ENCODE measurements around the gene NDUFB7.
"Not testable (repeated sequence)": the region's sequence is repeated elsewhere in the genome, so short reads cannot be mapped to it uniquely, and the experiment has no call there.

Gene NDUFB7

DNA sequence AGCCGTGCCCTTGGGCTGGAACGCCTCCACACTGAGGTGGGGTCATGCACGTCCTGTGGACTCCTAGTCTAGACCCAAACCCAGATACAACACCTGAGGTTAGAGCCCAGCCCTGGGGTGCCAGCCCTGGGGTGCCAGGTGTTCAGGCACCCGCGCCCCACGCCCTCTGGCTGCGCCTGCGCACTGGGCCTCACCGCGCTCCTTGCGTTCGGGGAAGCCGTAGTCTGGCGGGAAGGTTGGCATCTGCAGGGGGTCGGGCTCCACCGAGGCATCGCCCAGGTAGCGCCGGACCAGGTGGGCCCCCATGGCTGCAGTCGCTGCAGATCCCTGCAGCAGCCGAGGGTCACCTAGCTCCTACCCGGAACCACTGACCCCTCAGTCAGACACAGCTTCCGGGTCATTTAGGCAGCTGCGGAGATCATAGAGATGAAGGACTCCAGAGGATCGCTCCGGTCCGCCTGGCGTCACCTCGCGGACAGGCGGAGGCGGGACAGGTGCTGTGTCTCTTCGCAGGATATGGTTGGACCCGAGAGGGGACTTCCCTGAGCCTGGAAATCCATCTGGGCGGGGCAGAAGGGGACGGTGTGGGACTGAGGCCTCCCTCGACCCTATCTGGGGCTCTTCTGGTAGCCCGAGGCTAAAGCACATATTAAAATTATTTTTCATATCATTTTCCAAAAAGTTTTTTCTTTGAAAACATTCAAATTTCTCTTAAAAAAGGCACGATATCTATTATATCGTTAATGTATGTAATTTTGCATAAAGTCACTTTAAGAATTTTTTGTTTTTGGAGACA lies at the start of gene NDUFB7:
TSS of gene NDUFB7 (minus strand) at position 372 of the 796 bp plus-strand sequence. CDS start at position 306, 66 bp downstream.
- DNase-seq, result peak; percentile 93

DNA sequence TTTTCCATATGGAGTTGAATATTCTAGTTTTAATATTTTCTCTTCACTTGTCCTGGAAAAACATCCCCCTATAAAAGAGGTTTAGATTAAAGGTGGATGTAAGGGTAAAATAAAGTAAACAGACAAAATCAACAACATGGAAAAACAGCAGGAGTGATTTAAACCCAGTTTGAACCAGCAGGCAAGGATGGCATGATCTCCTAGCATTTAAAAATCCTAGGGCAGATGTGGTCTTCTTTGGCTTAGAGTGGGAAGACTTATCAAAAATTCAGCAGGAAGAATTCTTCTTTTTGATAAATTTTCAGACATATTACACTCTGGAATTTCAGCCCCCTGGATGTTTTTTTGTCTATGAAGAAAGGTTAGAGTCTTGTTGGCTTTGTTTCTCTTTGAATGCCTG lies 47.5 kb upstream of the NDUFB7 start:
- DNase-seq, result no peak

DNA sequence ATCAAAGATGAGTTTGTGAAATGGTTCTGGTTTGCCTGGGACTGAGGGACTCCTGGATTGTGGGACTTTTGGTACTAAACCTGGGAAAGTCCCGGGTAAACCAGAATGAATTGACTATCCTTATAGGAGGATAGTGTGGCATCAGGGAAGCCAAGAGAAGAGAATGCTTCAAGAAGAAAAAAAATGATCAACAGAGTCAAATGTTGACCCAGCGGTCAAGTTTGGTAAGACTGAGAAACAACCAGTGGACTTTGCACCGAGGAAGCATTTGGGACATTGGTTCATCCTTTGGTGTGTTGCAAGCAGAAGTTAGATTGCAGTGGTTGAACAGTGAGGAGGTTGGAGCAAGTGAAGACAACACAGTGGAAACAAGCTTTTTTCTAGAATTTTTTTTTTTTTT lies 44.5 kb upstream of the NDUFB7 start:
- no peak for DNase-seq

DNA sequence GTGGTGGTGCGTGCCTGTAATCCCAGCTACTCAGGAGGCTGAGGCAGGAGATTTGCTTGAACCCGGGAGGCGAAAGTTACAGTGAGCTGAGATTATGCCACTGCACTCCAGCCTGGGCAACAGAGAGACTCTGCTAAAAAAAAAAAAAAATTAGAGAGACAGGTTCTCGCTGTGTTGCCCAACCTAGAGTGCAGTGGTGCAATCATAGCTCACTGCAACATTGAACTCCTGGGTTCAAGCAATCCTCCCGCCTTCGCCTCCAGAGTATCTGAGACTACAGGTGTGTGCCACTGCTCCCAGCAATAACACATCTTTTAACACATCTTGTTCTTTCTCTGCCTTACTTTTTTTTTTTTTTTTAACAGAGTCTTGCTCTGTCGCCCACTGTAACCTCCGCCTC lies 43.8 kb upstream of the NDUFB7 start:
- no peak for DNase-seq

DNA sequence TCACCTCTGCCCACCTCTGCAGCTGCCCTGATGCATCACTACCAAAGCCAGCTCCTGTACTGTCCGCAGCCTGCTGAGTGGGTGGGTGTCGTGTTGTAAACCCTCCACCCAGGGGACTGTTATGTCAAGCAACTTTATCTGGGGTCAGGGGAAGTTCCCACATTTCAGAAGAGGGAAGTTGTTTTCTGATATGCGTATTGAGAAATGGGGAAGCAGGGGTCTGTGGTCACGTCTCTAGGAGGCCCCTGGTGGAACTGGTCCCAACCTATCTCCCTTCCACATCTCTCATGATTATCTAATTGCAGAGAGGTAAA lies 42.2 kb upstream of the NDUFB7 start:
- DNase-seq, result no peak

DNA sequence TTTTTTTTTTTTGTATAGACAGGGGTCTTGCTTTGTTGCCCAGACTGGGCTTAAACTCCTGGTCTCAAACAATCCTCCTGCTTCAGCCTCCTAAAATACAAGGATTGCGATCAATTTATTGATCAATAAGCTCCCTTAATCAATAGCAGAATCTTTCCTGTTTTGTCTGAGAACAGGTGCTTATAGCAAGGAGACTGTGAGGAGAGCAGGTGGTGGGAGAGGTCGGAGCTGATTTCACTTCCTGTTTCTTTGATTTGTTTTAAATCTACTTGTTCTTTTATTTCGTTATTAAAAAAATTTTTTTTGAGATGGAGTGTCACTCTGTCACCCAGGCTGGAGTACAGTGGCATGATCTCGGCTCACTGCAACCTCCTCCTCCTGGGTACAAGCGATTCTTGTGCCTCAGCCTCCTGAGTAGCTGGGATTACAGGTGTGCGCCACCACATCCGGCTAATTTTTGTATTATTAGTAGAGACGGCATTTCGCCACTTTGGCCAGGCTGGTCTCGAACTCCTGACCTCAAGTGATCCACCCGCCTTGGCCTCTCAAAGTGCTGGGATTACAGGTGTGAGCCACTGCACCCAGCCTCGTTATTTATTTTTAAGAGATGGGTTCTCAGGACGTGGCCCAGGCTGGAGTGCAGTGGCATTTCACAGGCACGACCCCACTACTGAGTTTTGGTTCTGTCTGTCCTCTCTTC lies 41.7 kb upstream of the NDUFB7 start:
- DNase-seq, result not testable (repeated sequence)

DNA sequence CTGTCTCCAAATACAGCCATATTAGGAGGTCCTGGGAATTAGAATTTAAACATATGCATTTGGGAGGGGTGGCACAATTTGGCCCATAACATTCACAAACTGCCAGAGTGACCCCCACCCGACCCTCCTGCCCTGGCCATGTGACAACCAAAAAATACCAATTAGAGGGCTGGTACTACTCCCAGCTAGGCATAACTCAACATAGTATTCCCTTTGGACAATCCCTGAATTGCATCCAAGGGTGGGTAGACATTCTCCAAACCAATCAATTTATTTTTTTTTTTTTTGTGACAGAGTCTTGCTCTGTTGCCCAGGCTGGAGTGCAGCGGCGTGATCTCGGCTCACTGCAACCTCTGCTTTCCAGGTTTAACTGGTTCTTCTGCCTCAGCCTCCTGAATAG lies 40.8 kb upstream of the NDUFB7 start:
- no peak for DNase-seq

DNA sequence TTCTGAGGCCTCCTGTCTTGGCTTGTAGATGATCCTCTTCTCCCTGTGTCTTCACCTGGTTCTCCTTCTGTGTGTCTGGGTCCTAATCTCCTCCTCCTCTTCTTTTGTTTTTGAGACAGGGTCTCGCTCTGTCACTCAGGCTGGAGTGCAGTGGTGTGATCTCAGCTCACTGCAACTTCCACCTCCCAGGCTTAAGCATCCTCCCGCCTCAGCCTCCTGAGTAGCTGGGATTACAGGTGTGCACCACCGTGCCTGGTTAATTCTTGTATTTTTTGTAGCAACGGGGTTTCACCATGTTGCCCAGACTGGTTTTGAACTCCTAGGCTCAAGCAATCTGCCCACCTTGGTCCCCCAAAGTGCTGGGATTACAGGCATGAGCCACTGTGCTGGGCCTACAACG lies 40.4 kb upstream of the NDUFB7 start:
- DNase-seq, result not testable (repeated sequence)

DNA sequence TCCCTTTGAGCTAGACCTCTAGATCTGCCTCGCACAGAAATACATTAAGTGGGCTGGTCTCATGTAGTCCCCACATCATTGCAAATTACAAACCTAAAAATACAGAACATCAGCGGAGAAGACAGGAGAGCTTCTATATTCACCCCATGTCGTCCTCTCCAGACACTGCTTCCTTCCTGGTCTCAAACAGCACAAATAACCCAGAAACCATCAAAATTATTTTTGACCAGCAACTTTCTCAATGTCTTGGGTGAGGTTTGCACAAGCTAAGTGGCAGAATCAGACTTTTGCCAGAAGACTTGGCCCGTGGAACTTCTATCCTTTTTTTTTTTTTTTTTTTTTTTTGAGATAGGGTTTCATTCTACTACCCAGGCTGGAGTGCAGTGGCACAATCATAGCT lies 39.2 kb upstream of the NDUFB7 start:
- DNase-seq, result no peak

DNA sequence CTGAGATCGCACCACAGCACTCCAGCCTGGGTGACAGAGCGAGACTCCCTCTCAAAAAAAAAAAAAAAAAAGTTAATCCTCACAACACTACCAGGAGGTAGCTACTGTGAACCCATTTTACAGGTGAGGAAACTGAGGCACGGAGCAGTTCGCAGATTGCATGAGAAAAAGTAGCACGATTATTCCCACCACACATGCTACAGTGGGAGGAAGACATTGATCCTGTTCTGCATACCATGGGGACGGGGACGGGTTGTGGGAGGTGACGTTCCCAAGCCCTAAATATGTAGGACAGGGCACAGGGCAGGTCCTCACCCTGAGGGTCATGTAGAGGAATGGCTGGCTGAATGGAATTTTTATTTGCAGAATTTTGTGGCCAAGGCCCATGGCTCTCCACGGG lies 34.8 kb upstream of the NDUFB7 start:
- no peak for DNase-seq

DNA sequence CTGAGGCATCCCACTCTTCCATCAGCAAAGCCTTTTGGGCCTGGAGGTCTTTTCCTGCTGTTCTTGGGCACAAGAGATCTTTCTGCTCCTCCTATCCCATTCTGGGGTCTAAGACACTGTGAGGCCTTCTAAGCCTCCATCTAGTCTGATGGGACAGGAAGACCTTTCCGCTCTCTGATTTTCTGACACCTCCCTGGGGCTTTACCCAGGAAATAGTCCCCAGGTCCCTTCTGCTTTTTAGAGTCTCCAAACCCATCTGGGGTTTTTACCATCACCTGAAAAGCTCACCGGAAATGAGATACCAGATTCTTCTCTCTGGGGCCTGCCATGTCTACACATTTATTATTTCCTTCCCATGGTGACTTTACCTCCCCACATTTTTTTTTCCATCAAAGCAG lies 32.1 kb upstream of the NDUFB7 start:
- DNase-seq, result no peak

DNA sequence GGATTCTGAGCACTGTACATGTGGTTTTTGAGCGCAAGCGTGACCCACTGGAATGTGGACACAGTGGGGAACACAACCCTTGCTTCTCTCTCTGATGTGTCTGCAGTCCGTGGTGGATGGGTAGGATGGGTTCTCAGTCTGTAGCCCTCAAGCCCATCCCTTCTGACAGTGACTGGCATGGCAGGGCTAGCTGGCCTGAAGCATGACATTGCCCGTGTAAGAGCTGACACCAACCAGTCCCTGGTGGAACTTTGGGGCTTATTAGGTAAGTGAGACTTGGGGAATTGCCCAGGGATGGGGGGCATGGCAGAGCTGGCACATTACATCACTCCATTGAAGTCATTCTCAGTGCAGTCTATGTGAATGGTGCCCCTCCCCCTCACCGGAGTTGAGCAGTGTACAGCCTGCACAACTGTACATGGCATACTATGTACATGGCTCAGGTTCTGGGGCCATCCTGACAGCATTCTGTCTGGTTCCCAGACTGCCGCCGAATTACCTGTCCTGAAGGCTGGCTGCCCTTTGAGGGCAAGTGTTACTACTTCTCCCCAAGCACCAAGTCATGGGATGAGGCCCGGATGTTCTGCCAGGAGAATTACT lies 27.8 kb upstream of the NDUFB7 start:
- DNase-seq, result no peak

DNA sequence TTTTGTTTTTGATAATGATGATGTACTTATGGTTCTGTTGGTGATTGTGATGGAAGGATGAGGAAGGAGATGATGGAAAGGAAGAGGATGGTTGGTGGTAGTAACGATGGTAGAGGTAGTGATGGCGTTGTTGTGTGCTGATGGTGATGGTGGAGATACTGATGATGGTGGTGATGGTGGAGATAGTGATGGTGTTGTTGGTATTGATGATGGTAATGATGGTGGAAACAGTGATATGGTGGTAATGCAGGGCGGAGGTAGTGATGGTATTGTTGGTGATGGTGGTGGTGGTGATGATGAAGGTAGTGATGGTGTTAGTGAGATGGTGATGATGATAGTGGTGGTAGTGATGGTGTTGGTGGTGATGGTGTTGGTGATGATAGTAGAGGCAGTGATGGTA lies 23.7 kb upstream of the NDUFB7 start:
- no peak for DNase-seq

DNA sequence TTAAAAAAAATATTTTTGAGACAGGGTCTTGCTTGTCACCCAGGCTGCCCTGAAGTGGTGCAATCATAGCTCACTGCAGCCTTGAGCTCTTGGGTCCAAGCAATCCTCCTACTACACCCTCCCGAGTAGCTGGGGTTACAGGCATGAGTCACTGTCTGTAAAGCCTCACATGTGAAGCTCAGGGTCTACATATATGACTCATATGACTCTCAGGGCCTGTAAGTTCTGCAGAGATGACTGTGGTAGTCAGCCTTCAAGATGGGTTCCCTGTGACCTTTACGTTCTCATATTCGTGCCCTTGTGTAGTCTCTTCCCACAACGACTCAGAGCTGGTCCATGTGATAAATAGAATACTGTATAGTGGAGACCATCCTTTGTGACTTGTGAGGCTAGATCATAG lies 17.6 kb upstream of the NDUFB7 start:
- not testable (repeated sequence) for DNase-seq

DNA sequence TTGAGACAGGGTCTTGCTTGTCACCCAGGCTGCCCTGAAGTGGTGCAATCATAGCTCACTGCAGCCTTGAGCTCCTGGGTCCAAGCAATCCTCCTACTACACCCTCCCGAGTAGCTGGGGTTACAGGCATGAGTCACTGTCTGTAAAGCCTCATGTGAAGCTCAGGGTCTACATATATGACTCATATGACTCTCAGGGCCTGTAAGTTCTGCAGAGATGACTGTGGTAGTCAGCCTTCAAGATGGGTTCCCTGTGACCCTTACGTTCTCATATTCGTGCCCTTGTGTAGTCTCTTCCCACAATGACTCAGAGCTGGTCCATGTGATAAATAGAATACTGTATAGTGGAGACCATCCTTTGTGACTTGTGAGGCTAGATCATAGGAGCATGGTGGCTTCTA lies 13.3 kb upstream of the NDUFB7 start:
- DNase-seq, result not testable (repeated sequence)

DNA sequence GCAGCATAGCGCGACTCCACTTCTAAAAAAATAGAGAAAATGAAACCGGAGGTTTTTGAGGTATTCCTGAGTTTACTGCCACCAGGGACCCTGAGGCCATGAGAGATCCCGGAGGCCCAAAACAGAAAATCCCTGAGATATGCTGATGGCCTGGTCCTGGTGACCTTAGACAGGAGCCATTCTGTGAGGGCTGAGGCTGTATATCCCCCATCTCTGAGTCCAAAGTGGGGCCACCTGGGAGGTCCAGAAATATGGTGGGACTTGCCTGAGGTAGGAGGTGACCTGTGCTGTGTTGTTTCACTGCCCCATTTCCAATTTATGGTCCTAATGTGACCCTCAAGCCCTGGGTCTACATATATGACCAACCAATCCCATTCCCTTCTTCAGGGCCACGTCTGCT lies 12.5 kb upstream of the NDUFB7 start:
- not testable (repeated sequence) for DNase-seq

DNA sequence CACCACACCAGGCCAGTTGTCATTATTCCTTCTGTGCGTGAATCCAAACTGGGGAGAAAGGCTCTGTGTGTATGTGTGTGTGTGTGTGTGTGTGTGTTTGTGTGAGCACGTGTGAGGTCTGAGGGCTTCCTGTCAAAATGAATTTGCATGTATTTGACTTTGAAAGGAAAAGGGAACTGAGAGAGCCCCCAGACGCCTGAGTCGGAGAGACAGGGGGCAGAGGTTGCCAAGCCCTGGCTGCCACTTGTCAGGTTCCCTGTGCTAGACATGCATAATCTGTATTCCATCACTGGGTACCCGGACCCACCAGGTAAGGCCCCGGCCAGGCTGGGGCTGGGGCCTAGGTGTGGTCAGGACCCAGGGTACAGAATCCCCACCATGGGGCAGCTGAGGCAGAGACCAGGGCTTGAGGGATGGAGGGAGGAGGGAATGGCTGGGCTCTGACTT lies 11.1 kb upstream of the NDUFB7 start, which contains the start of gene CLEC17A:
TSS of gene CLEC17A (plus strand) at position 191 of the 447 bp plus-strand sequence. CDS start at position 268, 77 bp downstream.
- no peak for DNase-seq

DNA sequence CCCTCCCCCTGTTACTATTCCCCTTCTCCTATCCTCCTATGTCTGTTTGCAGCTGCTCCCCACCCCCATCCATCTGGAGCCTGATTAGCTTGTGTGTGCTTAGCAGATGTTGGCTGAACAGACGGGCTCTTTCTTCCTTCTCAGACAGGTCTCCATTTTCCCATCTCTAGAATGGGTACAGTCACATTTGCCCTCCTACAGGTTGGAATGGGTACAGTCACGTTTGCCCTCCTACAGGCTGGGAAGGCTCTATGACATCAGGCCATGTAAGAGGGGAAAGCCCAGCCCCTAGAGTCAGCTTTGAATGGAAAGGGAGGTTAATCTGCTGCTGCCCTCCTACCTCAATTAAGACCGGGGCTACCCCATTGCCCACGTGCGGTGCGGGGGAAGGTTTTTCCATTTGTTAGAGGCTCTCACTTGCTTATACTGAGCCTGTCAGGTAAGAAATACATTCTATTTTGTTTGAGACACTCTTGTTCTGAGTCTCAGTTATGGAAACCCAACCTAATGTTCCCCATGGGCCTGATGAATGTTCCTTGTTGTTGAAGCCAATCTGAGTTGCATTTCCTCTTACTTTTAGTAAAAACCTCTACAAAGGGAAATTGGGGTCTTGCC lies 8.9 kb upstream of the NDUFB7 start:
- no peak for DNase-seq

DNA sequence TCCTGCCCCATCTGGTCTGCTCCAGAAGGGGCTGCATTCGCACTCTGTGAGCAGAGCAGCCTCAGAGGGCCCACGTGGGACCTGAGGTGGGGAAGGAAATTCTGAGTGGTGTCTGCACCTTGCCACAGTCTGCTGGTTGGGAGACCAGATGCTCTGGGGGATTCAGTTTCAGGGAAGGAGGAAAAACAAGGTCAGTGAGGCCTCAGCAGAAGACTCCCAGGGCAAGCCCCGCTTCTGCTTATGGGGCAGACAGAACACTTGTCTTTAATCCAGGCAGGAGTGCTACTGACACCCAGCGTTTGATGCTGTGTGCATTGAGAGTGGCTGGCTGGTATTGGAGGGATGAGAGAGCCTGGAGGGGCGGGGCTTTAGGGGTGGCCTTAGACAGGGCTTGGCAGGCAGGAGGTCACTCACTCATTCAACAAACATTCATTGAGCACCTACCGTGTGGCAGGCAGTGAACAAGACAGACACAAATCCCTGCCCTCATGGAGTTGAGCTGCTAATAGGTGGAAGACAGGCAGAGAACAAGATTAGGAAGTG lies 6.1 kb upstream of the NDUFB7 start:
- no peak for DNase-seq

DNA sequence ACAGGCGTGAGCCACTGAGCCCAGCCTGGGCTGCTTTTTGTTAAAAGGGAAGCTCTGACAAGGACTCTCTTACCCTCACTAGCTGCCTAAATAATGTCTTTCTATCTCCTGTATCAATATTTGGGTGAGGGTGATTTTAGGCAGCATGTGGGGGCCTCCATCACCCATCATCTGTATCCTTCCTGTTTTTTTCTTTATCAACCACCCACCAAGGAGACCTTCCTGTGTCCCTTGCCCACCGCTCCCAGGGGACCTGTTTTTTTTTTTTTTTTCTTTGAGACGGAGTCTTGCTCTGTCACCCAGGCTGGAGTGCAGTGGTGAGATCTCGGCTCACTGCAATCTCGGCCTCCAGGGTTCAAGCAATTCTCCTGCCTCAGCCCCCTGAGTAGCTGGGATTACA lies 5.4 kb upstream of the NDUFB7 start:
- no peak for DNase-seq

DNA sequence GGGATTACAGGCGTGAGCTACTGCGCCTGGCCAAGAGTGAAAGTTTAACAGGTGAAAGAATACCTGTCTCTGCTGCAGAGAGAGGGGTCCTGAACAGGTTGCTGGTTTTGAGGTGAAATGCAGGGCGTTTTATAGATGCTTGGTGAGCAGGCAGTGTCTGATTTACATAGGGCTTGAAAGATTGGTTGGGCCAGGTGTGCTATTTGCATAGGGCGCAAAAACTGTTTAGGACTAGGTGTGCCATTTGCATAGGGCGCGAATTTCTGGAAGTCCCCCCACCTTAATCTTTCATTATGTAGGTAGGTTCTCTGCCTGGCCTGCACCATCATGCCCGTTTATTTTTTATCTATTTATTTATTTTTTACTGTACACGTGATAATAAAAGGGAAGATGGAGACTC lies 4.5 kb upstream of the NDUFB7 start:
- DNase-seq, result no peak

DNA sequence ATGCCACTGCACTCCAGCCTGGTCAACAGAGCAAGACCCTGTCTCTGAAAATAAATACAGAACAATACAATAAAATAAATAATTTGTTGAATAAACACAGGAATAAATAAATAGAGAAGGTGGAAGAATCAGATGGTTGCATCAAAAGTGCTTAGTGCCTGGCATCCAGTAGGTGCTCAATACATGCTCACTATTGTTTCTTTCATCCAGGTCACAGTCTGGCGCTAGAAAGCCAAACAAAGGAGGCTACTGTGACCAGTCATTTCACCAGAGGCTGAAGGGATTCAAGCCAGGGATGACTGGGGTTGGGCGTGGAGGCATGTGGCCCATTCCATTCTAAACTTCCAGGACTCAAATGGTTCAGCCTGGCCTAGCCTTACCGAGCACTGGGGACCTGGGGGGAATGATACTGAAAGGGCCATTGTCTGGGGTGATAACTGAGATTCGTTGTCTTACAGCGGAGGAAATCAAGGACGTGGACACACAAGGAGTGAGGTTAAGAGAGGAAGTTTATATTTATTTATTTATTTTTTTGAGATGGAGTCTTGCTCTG lies 3.6 kb upstream of the NDUFB7 start:
- DNase-seq, result no peak
